Left ventricle myocardium inferior (tissue), 1 donor: Measurements from ENCODE around the gene FSIP1. TPM values are rescaled to one million over a fixed set of nuclear protein-coding genes. Genes with fewer than 3 reads are reported as not detected.
A peak's percentile ranks its signal among the peaks of the same experiment; 100 is the strongest.
"Not testable (repeated sequence)": the region's sequence is repeated elsewhere in the genome, so short reads cannot be mapped to it uniquely, and the experiment has no call there.

Source experiments
- DNase-seq: peaks from one replicate; pipeline ENCODE4 v3.0.0-alpha.2; 2020
- H3K27ac ChIP-seq: fragments of 200-600 bp; replicated peaks from 2 replicates; pipeline ENCODE4 v1.8.0; 2021
- H3K27me3 ChIP-seq: fragments of 200-600 bp; 2 replicates; pipeline ENCODE4 v1.8.0; 2021; ENCODE audit warnings: low read depth
- H3K36me3 ChIP-seq: fragments of 200-600 bp; 2 replicates; pipeline ENCODE4 v1.8.0; 2021
- H3K4me1 ChIP-seq: fragments of 200-600 bp; 2 replicates; pipeline ENCODE4 v1.8.0; 2021
- H3K4me3 ChIP-seq: fragments of 200-600 bp; 2 replicates; pipeline ENCODE4 v1.8.0; 2021; ENCODE audit warnings: mild to moderate bottlenecking, moderate library complexity
- H3K9me3 ChIP-seq: fragments of 200-600 bp; replicated peaks from 2 replicates; pipeline ENCODE4 v1.8.0; 2021
- intact Hi-C: fragments of 100-400 bp; cut with micrococcal nuclease; formaldehyde crosslinking; loops from one replicate; pipeline ENCODE4 v1.11.0; 2022
- total RNA-seq: library from RNA; stranded (reverse); fragmentation: NEBNext Ultra II Directional; extraction: Animal tissue kit (Norgen Biotek cat#: 25700); gene quantifications from one replicate; pipeline ENCODE4 v1.2.1, GENCODE V29; 2021
- TF ChIP-seq, protein P1 (sequence below): fragments of 200-600 bp; IDR thresholded peaks from 2 replicates; pipeline ENCODE4 v1.8.0; 2021; ENCODE audit warnings: antibody characterized with exemption, mild to moderate bottlenecking, borderline replicate concordance
- donor health status: DM: no; HTN: yes; CAD: no; lungs with severe emphysema.

FSIP1 gene
- total RNA-seq, 1 donor from 2014 or later, result 1.2 TPM

DNA sequence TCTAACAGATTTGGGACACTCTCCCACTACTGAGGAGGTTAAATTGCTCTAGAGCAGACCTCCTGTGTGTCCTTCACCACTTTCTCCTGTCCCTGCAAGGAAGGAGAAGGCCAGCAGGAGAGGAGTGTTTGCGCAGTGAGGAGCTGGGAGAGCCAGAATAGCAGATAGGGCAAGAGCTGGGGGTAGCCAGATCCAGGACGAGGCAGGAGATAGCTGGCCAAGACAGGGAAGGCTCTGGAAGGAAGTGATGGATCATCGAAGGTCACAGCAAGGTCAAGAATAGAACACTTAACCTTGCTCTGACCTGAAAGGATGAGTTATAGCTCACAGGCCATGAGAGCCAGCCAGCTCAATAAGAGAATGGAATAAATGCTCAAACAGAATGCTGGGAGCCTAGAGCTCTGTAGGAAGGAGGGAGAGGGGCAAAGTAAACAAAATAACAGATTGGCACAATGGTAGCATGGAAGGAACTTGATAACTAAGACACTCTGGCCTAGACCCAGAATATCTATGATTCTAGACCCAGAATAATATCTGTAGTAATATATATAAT lies 37.5 kb upstream of the FSIP1 start:
- no peak for DNase-seq
- Histone ChIP-seq H3K36me3 (no peaks in the 10 kb centered on the region), H3K4me3 (no peak overlapping the region), H3K9me3 (no peaks in the 10 kb centered on the region), H3K27ac (peak overlapping the region; percentile 52), H3K27me3 (peaks cover 4% of the 10 kb centered on the region), H3K4me1 (no peaks in the 10 kb centered on the region)
- TF ChIP-seq, protein P1, sequence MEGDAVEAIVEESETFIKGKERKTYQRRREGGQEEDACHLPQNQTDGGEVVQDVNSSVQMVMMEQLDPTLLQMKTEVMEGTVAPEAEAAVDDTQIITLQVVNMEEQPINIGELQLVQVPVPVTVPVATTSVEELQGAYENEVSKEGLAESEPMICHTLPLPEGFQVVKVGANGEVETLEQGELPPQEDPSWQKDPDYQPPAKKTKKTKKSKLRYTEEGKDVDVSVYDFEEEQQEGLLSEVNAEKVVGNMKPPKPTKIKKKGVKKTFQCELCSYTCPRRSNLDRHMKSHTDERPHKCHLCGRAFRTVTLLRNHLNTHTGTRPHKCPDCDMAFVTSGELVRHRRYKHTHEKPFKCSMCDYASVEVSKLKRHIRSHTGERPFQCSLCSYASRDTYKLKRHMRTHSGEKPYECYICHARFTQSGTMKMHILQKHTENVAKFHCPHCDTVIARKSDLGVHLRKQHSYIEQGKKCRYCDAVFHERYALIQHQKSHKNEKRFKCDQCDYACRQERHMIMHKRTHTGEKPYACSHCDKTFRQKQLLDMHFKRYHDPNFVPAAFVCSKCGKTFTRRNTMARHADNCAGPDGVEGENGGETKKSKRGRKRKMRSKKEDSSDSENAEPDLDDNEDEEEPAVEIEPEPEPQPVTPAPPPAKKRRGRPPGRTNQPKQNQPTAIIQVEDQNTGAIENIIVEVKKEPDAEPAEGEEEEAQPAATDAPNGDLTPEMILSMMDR, result no peak
- intact Hi-C loops, result no loop called here

DNA sequence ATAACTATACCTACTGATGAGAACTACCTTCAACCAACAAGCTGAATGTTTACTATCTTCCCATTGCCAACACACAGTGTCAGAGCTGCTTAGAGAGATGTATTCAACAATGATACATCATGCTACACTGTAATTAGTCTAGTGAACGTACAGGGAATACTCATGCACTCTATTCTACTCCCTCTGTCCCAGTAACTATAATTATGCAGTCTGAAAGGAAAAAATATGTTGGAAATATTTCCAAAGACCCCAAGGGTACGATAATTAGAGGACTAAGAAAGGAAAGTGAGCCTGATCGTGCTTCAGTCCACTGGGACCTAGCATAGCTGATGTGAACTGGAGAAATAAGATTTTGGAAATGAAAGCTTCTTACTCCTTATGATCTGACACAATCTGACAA lies 36.9 kb upstream of the FSIP1 start:
- peak overlapping the region; percentile 52 for H3K27ac ChIP-seq
- intact Hi-C loops, result no loop called here

DNA sequence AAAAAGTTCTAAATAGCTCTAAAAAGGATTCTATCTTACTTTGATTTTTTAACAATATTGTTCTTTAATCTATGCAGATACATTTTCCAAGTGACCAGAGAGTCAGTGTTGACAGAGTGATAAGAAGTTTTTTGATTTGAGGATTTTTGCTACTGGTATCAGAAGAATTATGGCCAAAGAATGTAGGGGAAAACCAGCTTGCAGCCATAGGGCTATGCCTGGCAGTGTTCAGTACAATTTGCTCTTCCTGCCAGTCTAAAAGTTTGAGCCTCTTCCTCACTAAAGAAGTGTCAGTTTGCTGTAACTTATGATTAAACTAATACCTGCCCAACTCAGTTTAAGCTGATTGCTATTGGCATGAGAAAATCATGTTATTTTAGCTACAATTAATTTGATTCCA lies 35.3 kb upstream of the FSIP1 start:
- TF ChIP-seq, protein P1, result no peak
- no peaks in the 10 kb centered on the region for H3K36me3 ChIP-seq
- H3K4me3 ChIP-seq, result no peak overlapping the region
- H3K4me1 ChIP-seq, result no peaks in the 10 kb centered on the region
- intact Hi-C loops, result no loop called here
- no peak overlapping the region for H3K27ac ChIP-seq
- no peaks in the 10 kb centered on the region for H3K9me3 ChIP-seq
- H3K27me3 ChIP-seq, result no peaks in the 10 kb centered on the region
- DNase-seq, result no peak

More for the DNA sequence above, 36.9 kb upstream of the FSIP1 start:
- no peak overlapping the region for H3K4me3 ChIP-seq
- no peaks in the 10 kb centered on the region for H3K9me3 ChIP-seq
- DNase-seq, result no peak
- no peaks in the 10 kb centered on the region for H3K27me3 ChIP-seq
- TF ChIP-seq, protein P1, result no peak
- no peaks in the 10 kb centered on the region for H3K4me1 ChIP-seq
- H3K36me3 ChIP-seq, result no peaks in the 10 kb centered on the region

DNA sequence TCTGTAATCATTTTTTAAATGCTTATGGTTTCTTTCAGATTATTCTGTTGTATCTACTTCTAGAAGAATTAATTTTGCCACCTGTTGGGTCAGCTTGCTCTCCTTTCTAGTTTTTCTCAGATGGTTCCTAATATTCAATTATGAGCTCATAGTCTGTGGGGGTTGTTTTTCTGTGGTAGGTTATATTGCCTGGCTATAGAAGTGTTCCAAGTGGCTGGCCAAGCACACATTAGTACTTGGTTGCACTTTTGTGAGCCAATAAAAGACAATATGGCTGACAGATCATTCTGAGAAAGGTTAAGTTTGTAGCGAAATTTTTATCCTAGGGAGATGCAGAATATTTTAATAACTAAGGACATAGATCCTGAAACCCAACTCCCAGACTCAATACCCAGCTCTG lies 31.8 kb upstream of the FSIP1 start:
- H3K27me3 ChIP-seq, result no peaks in the 10 kb centered on the region
- no peaks in the 10 kb centered on the region for H3K9me3 ChIP-seq
- no peaks in the 10 kb centered on the region for H3K4me1 ChIP-seq
- H3K4me3 ChIP-seq, result no peak overlapping the region
- H3K36me3 ChIP-seq, result no peaks in the 10 kb centered on the region
- intact Hi-C loops, result no loop called here
- H3K27ac ChIP-seq, result no peak overlapping the region
- TF ChIP-seq, protein P1, result no peak
- no peak for DNase-seq

DNA sequence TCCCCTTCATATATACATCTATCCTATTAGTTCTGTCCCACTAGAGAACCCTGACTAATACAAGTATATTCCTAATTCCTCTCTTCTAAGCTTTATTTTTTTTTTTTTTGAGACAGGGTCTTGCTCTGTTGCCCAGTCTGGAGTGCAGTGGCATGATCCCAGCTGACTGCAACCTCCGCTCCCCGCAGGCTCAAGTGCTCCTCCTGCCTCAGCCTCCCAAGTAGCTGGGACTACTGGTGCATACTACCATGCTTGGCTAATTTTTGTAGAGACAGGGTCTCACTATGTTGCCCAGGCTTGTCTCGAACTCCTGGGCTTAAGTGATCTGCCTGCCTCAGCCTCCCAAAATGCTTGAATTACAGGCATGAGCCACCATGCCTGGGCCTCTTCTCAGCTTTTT lies 30.0 kb upstream of the FSIP1 start:
- H3K4me3 ChIP-seq, H3K27ac ChIP-seq, H3K27me3 ChIP-seq, intact Hi-C loops, H3K4me1 ChIP-seq, H3K36me3 ChIP-seq, H3K9me3 ChIP-seq, DNase-seq: not testable (repeated sequence)

DNA sequence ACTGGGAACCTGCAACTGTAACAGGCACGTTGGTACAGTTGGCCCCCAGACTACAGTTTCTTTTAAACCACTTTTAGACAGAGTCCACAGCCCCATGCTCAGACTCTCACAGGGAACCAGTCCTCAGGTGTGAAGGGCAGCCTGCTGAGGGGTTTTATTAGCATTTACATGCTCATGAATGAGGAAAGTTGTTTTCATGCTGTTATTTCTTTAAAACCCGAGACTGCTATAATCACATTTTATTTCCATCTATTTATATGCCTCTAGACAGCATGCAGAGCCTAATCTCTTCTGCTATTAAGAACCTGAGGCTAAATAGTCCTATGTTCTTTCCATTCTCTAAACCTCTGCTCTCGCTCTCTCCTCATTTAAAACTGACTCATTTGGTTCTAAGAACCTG lies 26.3 kb upstream of the FSIP1 start:
- Histone ChIP-seq H3K9me3 (no peaks in the 10 kb centered on the region), H3K36me3 (no peaks in the 10 kb centered on the region), H3K27ac (no peak overlapping the region), H3K27me3 (peaks cover 4% of the 10 kb centered on the region), H3K4me1 (no peaks in the 10 kb centered on the region), H3K4me3 (no peak overlapping the region)
- no peak for DNase-seq
- TF ChIP-seq, protein P1, result no peak
- intact Hi-C loops, result no loop called here
